HS-27A (cell line): ENCODE results near the gene CHMP4B.

Experiments
- DNase-seq: peaks from one replicate; pipeline ENCODE4 v3.0.0-alpha.2; 2012; ENCODE audit warnings: low read depth, missing footprints

The CHMP4B gene

GRCh38 chr20:33840160-33840559 lies 29.0 kb downstream of the CHMP4B start:
- no peak for DNase-seq

GRCh38 chr20:33840759-33841435 lies 29.7 kb downstream of the CHMP4B start:
- no peak for DNase-seq

- DNase-seq, result no peak
Observed at GRCh38 chr20:33841436-33841799, 30.3 kb downstream of the CHMP4B start.

GRCh38 chr20:33842346-33842745 lies 31.2 kb downstream of the CHMP4B start:
- no peak for DNase-seq

GRCh38 chr20:33843050-33843449 lies 31.9 kb downstream of the CHMP4B start:
- DNase-seq, result no peak

GRCh38 chr20:33843854-33844253 lies 32.7 kb downstream of the CHMP4B start:
- DNase-seq, result no peak

- DNase-seq, result no peak
Observed at GRCh38 chr20:33846291-33846935, 35.3 kb downstream of the CHMP4B start.

- DNase-seq, result no peak
Observed at GRCh38 chr20:33847006-33847405, 35.9 kb downstream of the CHMP4B start.

GRCh38 chr20:33848391-33848790 lies 37.2 kb downstream of the CHMP4B start:
- DNase-seq, result no peak

GRCh38 chr20:33850159-33850558 lies 39.0 kb downstream of the CHMP4B start:
- DNase-seq, result no peak

GRCh38 chr20:33851842-33852466 lies 40.8 kb downstream of the CHMP4B start:
- DNase-seq, result no peak

- DNase-seq, result no peak
Observed at GRCh38 chr20:33852626-33853506, 41.7 kb downstream of the CHMP4B start.

- no peak for DNase-seq
Observed at GRCh38 chr20:33853507-33853813, 42.3 kb downstream of the CHMP4B start.

GRCh38 chr20:33857722-33858563 lies 46.8 kb downstream of the CHMP4B start:
- DNase-seq, result no peak

GRCh38 chr20:33858666-33859065 lies 47.5 kb downstream of the CHMP4B start:
- DNase-seq, result no peak

- no peak for DNase-seq
Observed at GRCh38 chr20:33859157-33859695, 48.1 kb downstream of the CHMP4B start.

- DNase-seq, result no peak
Observed at GRCh38 chr20:33859751-33860150, 48.6 kb downstream of the CHMP4B start.

GRCh38 chr20:33861458-33861857 lies 50.3 kb downstream of the CHMP4B start:
- no peak for DNase-seq

GRCh38 chr20:33862709-33863403 lies 51.7 kb downstream of the CHMP4B start:
- peak; percentile 46 for DNase-seq

- no peak for DNase-seq
Observed at GRCh38 chr20:33863440-33864323, 52.5 kb downstream of the CHMP4B start.
